Activated T-cell treated with anti-CD3 and anti-CD28 coated beads for 48 hours (primary cell): ENCODE data around the gene SPDYE6.
"Not testable (repeated sequence)": the region's sequence is repeated elsewhere in the genome, so short reads cannot be mapped to it uniquely, and the experiment has no call there.

Experiments
- DNase-seq: peaks from one replicate; pipeline ENCODE4 v3.0.0-alpha.2; 2020; ENCODE audit warnings: low read depth

SPDYE6 gene

DNA sequence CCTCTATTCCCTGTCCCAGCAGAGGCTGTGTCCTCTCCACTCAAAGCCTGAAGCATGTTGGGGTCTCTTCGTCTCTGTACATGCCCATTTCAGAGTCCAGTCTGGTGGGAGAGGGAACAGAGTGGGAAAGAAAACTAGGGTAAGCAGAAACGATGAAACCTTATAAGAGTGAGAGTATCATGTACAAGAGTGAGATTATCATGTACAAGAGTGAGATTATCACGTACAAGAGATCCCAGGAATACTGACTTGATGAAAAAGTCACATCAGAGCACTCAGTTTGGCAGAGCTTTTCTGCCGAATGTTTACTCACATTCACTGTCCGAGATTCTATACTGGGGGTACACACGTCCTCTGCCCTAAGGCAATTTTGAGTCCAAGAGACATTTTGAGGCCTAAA lies at the start of gene SPDYE6:
Gene SPDYE6, minus strand, starts transcription at position 101 of the 400 bp plus-strand sequence. CDS start 421 bp downstream, outside the sequence.
- DNase-seq, result not testable (repeated sequence)

DNA sequence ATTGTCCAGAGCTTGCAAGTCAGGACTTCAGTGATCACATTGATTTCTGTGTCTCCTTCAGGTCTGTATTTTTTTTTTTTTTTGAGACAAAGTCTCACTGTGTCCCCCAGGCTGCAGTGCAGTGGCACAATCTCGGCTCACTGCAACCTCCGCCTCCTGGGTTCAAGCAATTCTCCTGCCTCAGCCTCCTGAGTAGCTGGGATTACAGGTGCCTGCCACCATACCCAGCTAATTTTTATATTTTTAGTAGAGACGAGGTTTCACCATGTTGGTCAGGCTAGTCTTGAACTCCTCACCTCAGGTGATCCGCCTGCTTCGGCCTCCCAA lies 48.6 kb upstream of the SPDYE6 start:
- not testable (repeated sequence) for DNase-seq

DNA sequence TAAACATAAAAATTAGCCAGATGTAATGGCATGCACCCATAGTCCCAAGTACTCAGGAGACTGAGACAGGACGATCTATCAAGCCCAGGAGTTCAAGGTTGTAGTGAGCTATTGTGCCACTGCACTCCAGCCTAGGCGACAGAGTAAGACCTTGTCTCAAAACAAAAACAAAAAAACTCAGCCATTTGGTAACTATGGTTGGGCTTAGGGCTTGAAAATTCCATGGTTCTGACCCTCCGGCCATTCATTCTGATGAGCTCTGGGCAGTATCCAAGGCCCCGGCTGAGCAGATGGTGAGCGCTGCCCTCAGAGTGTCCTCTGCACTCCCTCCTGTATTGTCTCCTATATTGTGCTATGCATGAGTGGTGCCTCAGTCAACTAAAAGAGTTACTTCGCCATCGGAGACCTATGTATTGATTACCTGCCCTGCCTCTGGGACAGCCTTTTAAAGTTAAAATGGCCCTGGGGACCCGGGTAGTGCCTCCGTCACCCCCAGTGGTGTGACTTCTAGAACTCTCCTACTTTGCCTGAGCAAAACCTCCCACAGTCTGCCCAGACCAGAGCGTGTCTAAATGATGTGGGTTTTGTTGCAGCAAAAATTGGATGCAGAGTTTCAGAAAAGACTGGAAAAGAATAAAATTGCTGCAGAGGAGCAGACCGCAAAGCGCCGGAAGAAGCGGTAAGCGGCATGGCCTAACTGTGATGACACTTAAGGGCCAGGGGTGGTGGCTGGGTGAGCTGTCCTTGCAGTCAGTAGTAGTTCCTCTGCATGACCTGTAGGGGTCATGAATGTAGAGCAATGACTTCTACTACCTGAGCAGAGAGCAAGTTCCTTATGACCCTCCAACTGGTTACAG lies 48.0 kb upstream of the SPDYE6 start:
- DNase-seq, result no peak

- DNase-seq, result no peak
Observed at GRCh38 chr7:102403563-102403962, 47.3 kb upstream of the SPDYE6 start.

GRCh38 chr7:102400360-102400759 lies 44.1 kb upstream of the SPDYE6 start:
- no peak for DNase-seq

- no peak for DNase-seq
Observed at GRCh38 chr7:102398543-102398942, 42.3 kb upstream of the SPDYE6 start.

DNA sequence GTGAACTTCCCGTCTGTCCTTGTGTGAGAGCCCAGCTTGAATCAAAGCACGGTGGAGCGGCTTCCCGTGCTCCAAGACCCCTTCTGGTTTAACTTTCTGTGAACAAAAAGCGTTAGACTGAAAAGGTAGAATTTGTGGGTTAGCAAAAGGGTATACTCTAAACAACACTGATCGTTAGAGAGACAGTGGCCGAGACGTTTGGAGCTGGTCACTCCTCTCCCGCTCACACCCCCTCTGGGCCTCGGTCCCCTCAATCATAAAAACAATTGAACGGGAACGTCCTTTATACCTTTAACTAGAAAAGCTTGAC lies 40.4 kb upstream of the SPDYE6 start:
- DNase-seq, result no peak

DNA sequence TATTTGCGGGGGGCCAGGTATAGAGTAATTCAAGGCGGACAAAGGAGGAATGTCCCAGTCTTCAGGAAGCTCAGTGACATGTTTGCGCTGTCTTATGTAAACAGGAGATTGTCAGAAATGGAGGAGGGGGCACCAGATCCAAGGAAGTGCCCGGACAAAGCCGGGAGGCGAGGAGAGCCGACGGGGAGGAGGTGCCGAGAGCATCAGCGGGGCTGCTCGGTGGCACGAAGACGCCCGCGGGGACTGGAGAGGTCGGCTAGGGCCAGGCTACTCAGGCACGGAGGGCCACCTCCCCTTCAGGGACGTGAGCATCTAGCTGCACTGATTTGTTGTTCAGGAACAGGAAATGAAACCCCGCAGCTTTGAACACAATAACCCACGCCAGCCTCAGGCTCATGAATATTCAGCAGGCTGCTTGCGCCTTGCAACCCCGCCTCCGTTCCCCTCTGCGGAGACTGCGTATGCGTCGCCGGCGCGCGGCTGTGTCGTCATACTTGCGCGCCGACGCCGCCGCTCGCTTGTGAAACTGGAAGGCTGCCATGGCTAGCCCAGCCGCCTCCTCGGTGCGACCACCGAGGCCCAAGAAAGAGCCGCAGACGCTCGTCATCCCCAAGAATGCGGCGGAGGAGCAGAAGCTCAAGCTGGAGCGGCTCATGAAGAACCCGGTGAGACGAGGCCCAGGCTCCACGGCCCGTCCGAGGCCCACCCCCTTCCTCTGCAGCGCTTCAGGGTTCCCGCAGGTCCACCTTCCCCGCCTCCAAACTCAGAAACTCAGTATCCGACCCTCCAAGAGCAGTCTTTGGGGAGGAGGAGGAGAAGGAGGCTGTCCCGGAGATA lies 39.8 kb upstream of the SPDYE6 start, which contains the start of gene PRKRIP1:
Gene PRKRIP1, plus strand, starts transcription at position 491 of the 837 bp plus-strand sequence. Its CDS starts 49 bp downstream, at position 540.
- peak; percentile 74 for DNase-seq

DNA sequence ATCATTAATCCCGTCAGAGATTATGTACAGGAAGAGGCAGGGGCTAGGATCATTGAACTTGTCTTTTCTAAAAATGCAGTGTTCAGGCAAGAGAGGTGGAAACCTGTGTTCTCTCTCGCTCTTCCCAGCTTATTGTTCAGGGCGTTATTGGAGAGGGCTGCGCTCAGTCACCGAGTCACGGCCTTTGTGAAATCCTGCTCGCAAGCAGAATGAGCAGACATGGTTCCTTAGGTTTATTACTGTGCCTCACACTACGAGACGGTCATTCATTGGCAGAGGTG lies 39.3 kb upstream of the SPDYE6 start:
- DNase-seq, result no peak

GRCh38 chr7:102393467-102393866 lies 37.2 kb upstream of the SPDYE6 start:
- no peak for DNase-seq

DNA sequence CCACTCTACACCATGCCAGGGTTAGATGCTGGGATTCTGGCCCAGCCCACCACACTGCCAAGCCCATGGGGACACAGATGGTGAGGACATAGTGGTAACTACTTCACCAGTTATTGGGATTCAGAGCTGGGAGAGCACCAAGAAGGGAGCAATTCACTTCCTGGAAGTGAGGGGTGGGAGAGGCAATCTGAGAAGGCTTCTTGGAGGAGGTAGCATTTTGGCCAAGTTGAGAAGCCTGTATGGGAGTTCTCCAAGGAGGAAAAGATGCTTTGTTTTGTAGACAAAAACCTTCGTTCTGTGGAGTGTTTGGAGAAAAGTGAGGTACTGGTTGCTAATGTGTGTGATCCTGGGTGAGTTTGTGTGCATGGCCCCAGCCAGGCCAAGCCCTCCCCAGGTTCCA lies 36.1 kb upstream of the SPDYE6 start:
- DNase-seq, result no peak

GRCh38 chr7:102390697-102391484 lies 34.6 kb upstream of the SPDYE6 start:
- peak; percentile 52 for DNase-seq

DNA sequence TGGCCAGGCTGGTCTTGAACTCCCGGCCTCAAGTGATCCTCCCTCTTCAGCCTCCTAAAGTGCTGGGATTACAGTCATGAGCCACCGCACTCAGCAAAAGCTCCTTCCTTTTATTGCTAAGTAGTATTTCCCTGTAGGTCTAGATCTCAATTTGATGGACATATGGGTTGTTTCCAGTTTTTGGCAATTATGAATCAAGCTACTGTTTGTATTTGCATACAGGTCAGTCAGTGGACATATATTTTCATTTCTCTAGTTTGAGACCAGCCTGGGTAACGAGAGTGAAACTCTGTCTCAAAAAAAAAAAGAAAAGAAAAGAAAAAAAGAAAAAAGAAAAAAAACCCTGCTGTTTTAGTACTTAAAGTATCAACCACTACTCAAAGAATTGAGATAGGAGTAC lies 33.6 kb upstream of the SPDYE6 start:
- no peak for DNase-seq

DNA sequence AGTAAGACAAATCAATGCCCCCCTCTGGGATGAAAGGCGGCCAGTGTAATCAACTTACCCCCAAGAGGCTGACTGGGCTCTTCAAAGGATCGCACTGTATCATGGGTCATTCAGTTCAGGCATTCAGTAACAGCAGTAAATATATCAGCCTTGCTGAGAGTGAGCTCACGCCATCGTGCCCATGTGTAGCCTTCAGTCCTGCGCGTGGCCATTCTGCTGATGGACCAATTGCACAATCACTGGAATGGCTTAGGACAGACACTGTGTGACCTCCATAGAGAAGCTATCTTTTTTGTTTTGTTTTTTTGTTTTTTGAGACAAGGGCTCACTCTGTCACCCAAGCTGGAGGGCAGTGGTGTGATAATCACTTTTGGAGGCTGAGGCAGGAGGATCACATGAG lies 30.8 kb upstream of the SPDYE6 start:
- no peak for DNase-seq

DNA sequence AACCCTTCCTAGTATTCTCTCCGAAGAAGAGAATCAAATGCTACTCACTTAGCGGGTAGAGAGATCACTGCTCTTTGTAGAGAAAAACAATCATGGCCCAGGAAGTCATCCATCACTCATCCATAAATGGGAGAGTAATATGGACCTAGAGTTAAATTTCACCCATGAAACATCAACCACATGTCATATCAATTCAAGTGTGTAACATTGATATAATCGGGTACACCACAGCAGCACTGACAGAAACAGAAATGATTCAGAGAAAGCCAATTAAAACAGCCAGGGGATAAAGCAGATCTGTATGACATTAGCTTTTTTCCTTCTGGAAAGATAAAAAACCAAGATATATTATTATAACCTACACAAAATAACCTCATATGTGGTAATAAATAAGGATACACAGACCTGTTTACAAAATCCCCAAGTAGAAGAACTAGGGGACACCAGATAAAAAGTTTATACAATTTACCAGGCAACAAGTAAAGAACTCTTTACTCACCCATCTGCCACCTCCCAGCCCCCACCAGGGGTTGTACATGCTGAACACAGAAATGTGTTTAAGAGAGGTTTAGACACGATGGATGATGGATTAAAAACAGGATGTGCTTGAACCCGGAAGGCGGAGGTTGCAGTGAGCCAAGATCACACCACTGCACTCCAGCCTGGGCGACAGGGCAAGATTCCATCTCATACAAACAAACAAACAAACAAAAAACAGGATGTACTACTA lies 25.6 kb upstream of the SPDYE6 start:
- DNase-seq, result not testable (repeated sequence)

- DNase-seq, result not testable (repeated sequence)
Observed at GRCh38 chr7:102380837-102381236, 24.6 kb upstream of the SPDYE6 start.

- no peak for DNase-seq
Observed at GRCh38 chr7:102376964-102377466, 20.8 kb upstream of the SPDYE6 start.

DNA sequence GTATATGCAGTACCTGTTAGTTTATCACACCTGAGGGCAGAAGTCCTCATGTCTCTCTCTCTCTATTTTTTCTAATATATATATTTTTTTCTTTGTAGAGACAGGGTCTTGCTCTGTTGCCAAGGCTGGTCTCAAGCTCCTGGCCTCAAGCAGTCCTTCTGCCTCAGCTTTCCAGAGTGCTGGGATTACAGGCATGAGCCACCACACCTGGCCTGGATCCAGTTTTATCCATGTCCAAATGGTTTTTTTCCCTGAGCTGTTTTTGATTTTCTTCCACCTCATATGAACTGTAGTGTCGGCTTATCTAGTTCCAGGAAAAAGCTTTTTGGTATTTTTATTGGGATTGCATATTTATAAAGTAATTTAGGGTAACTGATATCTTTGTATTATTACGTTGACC lies 16.6 kb upstream of the SPDYE6 start:
- DNase-seq, result not testable (repeated sequence)

DNA sequence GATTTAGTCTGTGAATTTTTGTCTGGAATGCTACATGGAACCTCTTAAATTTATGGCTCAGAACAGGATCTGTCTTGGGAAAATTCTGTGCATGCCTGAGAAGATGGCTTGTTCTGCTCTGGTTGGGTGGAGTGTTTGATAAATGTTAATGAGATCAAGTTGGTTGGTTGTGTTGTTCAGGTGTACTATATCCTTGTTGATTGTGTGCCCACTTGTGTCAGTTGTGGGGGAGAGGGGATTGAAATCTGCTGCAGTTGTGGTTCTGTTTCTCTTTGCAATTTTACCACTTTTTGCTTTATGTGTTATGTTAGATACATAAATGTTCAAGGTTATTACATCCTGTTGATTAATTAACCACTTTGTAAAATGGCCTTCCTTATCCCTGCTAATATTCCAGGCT lies 13.8 kb upstream of the SPDYE6 start:
- not testable (repeated sequence) for DNase-seq

GRCh38 chr7:102365390-102365789 lies 9.1 kb upstream of the SPDYE6 start:
- DNase-seq, result not testable (repeated sequence)

- DNase-seq, result peak; percentile 3
Observed at GRCh38 chr7:102364394-102364886, 8.2 kb upstream of the SPDYE6 start.
